Mesendoderm (in vitro differentiated cells): ENCODE results near the gene HGS.

Experiments
- DNase-seq: peaks from one replicate; pipeline ENCODE4 v3.0.0; 2013
- H2AK5ac ChIP-seq: 2 replicates; pipeline ENCODE4 v1.6.1; 2013; ENCODE audit warnings: low read length, inconsistent platforms
- H2BK120ac ChIP-seq: 2 replicates; pipeline ENCODE4 v1.6.1; 2013; ENCODE audit warnings: low read depth, mild to moderate bottlenecking, low read length, moderate library complexity, mixed read lengths
- H2BK15ac ChIP-seq: replicated peaks from 2 replicates; pipeline ENCODE4 v1.6.1; 2013; ENCODE audit warnings: low read depth, mild to moderate bottlenecking, moderate library complexity
- H2BK5ac ChIP-seq: 2 replicates; pipeline ENCODE4 v1.6.1; 2013; ENCODE audit warnings: low read length, inconsistent platforms
- H3K18ac ChIP-seq: 2 replicates; pipeline ENCODE4 v1.6.1; 2013; ENCODE audit warnings: mild to moderate bottlenecking, low read length, mixed read lengths
- H3K23ac ChIP-seq: one replicate; pipeline ENCODE4 v1.6.1; 2013; ENCODE audit warnings: low read length
- H3K27ac ChIP-seq: 2 replicates; pipeline ENCODE4 v1.5.1; 2013; ENCODE audit warnings: low read depth, mild to moderate bottlenecking, inconsistent platforms, low read length, moderate library complexity
- H3K27me3 ChIP-seq: 2 replicates; pipeline ENCODE4 v1.6.1; 2013; ENCODE audit warnings: low read length, control low read depth, mild to moderate bottlenecking, inconsistent platforms; ENCODE audit not compliant: insufficient read depth, poor library complexity
- H3K36me3 ChIP-seq: 2 replicates; pipeline ENCODE4 v1.6.1; 2013; ENCODE audit warnings: low read length, inconsistent platforms; ENCODE audit not compliant: control insufficient read depth, insufficient read depth
- H3K4ac ChIP-seq: one replicate; pipeline ENCODE4 v1.6.1; 2013; ENCODE audit warnings: low read depth, mild to moderate bottlenecking, low read length, moderate library complexity
- H3K4me1 ChIP-seq: 2 replicates; pipeline ENCODE4 v1.6.1; 2013; ENCODE audit warnings: low read depth, low read length, inconsistent platforms; ENCODE audit not compliant: control insufficient read depth
- H3K4me2 ChIP-seq: 2 replicates; pipeline ENCODE4 v1.6.1; 2013; ENCODE audit warnings: low read length
- H3K4me3 ChIP-seq: 2 replicates; pipeline ENCODE4 v1.5.1; 2013; ENCODE audit warnings: mild to moderate bottlenecking, low read length
- H3K56ac ChIP-seq: one replicate; pipeline ENCODE4 v1.6.1; 2013; ENCODE audit warnings: low read length
- H3K79me1 ChIP-seq: 2 replicates; pipeline ENCODE4 v1.6.1; 2013; ENCODE audit warnings: low read length, inconsistent platforms
- H3K79me2 ChIP-seq: 2 replicates; pipeline ENCODE4 v1.6.1; 2013; ENCODE audit warnings: mild to moderate bottlenecking, low read length; ENCODE audit not compliant: control insufficient read depth, insufficient read depth
- H3K9ac ChIP-seq: 2 replicates; pipeline ENCODE4 v1.6.1; 2013; ENCODE audit warnings: low read length, inconsistent platforms
- H4K5ac ChIP-seq: one replicate; pipeline ENCODE4 v1.6.1; 2013; ENCODE audit warnings: low read length
- H4K8ac ChIP-seq: one replicate; pipeline ENCODE4 v1.6.1; 2013; ENCODE audit warnings: low read depth, mild to moderate bottlenecking, control low read depth, low read length, moderate library complexity
- WGBS: extraction: QIAGEN DNeasy Blood & Tissue Kit; methylation state at CpG from one replicate; pipeline ENCODE4 v1.1.7; 2013; ENCODE audit warnings: low lambda C conversion rate, missing lambda C conversion rate; ENCODE audit not compliant: insufficient coverage; ENCODE audit errors: extremely low coverage; 5-methylcytosine and 5-hydroxymethylcytosine counted together

Gene HGS

GRCh38 chr17:81666342-81667191 is 17.2 kb upstream of the HGS start, which contains the start of the genes CCDC137 and OXLD1:
CCDC137 (plus strand) TSS chr17:81666737; CDS start chr17:81666767, 30 bp downstream.
OXLD1 (minus strand) TSS chr17:81666605; CDS start chr17:81666577, 28 bp downstream.
- Histone ChIP-seq H3K36me3 (peaks cover 9% of the 10 kb centered on the region), H3K56ac (peak within 1 kb of the TSS; percentile 99), H3K18ac (peak within 1 kb of the TSS; percentile 94), H2BK120ac (no peak within 1 kb of the TSS), H3K9ac (peak within 1 kb of the TSS; percentile 99), H2AK5ac (peak within 1 kb of the TSS; percentile 96), H3K4me3 (peak within 1 kb of the TSS; percentile 95), H3K79me2 (peaks cover 18% of the 10 kb centered on the region), H3K4ac (peak within 1 kb of the TSS; percentile 98), H3K4me1 (peaks cover 9% of the 10 kb centered on the region), H2BK5ac (peak within 1 kb of the TSS; percentile 84), H3K23ac (peak within 1 kb of the TSS; percentile 99), H3K4me2 (peak within 1 kb of the TSS; percentile 100), H4K5ac (peak within 1 kb of the TSS; percentile 95), H2BK15ac (no peak within 1 kb of the TSS), H3K27ac (peak within 1 kb of the TSS; percentile 76), H4K8ac (peak within 1 kb of the TSS; percentile 69), H3K79me1 (peaks cover 20% of the 10 kb centered on the region), H3K27me3 (no peaks in the 10 kb centered on the region)
- DNase-seq = peak; percentile 98
- WGBS = no CpG with 5 or more reads among the region's 96 CpGs

DNA sequence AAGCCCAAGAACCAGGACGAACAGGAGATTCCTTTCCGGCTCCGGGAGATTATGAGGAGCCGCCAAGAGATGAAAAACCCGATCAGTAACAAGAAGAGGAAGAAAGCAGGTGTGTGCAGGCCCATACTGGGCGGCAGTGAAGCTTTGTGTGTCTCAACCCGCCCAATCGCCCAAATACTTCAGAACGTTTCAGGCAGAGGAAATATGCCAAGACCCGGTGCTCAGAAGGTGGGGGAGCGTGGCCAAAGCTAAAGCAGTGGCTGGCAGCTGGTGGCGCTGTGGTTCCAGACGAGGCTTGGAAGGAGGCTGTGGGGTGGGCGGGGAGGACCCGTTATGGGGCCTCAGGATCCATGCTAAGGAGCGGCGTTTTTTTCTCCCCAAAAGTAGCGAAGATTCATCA is 16.1 kb upstream of the HGS start:
- DNase-seq = peak; percentile 40
- H2BK120ac ChIP-seq = no peak overlapping the region
- peaks cover 17% of the 10 kb centered on the region for H3K36me3 ChIP-seq

GRCh38 chr17:81672504-81672903 is 11.3 kb upstream of the HGS start:
- no peak overlapping the region for H2BK120ac ChIP-seq
- peaks cover 10% of the 10 kb centered on the region for H3K79me2 ChIP-seq
- H3K4me3 ChIP-seq = no peak overlapping the region
- no peak overlapping the region for H4K8ac ChIP-seq
- no peak overlapping the region for H2BK15ac ChIP-seq
- H4K5ac ChIP-seq = no peak overlapping the region
- no peak overlapping the region for H2AK5ac ChIP-seq
- H3K27ac ChIP-seq = no peak overlapping the region
- peaks cover 13% of the 10 kb centered on the region for H3K79me1 ChIP-seq
- no peak overlapping the region for H3K4me2 ChIP-seq
- no peak overlapping the region for H3K23ac ChIP-seq
- H3K27me3 ChIP-seq = no peaks in the 10 kb centered on the region
- DNase-seq = no peak
- H3K36me3 ChIP-seq = peaks cover 22% of the 10 kb centered on the region
- peaks cover 5% of the 10 kb centered on the region for H3K4me1 ChIP-seq
- no peak overlapping the region for H2BK5ac ChIP-seq
- H3K9ac ChIP-seq = no peak overlapping the region
- H3K56ac ChIP-seq = no peak overlapping the region
- H3K18ac ChIP-seq = no peak overlapping the region
- WGBS = no CpG with 5 or more reads among the region's 18 CpGs
- no peak overlapping the region for H3K4ac ChIP-seq

More for the DNA sequence above, 16.1 kb upstream of the HGS start:
- H3K18ac ChIP-seq = no peak overlapping the region
- H3K23ac ChIP-seq = no peak overlapping the region
- peaks cover 18% of the 10 kb centered on the region for H3K79me2 ChIP-seq
- H3K4ac ChIP-seq = no peak overlapping the region
- H4K8ac ChIP-seq = no peak overlapping the region
- peak overlapping the region; percentile 25 for H3K4me2 ChIP-seq
- H3K4me3 ChIP-seq = no peak overlapping the region
- H3K79me1 ChIP-seq = peaks cover 20% of the 10 kb centered on the region
- H2BK5ac ChIP-seq = no peak overlapping the region
- peaks cover 9% of the 10 kb centered on the region for H3K4me1 ChIP-seq
- H3K9ac ChIP-seq = peak overlapping the region; percentile 22
- H3K27me3 ChIP-seq = no peaks in the 10 kb centered on the region
- H2AK5ac ChIP-seq = no peak overlapping the region
- peak overlapping the region; percentile 35 for H3K56ac ChIP-seq
- H2BK15ac ChIP-seq = no peak overlapping the region
- H4K5ac ChIP-seq = no peak overlapping the region
- no CpG with 5 or more reads among the region's 18 CpGs for WGBS
- H3K27ac ChIP-seq = no peak overlapping the region

DNA sequence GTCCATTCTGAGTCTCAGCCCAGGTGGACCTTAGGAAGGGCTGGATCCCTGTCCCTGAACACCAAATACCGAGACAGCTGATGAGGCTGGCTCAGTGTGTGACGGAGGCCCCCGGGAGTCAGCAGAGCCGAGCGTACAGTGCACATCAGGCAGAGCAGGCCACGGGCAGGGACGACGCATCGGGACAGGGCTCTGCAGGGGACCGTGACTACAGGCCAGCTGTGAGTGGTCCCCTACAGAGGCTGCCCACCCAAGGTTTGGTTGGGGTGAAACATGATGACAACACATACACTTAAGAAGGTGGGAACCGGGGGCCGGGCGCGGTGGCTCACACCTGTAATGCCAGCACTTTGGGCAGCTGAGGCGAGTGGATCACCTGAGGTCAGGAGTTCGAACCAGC is 10.9 kb upstream of the HGS start:
- no peak overlapping the region for H2BK15ac ChIP-seq
- H3K27ac ChIP-seq = no peak overlapping the region
- no peak overlapping the region for H4K8ac ChIP-seq
- H3K4me2 ChIP-seq = no peak overlapping the region
- WGBS = no CpG with 5 or more reads among the region's 16 CpGs
- H3K79me2 ChIP-seq = peaks cover 6% of the 10 kb centered on the region
- H3K4ac ChIP-seq = no peak overlapping the region
- H3K9ac ChIP-seq = no peak overlapping the region
- no peak overlapping the region for H3K18ac ChIP-seq
- no peak overlapping the region for H3K4me3 ChIP-seq
- H3K4me1 ChIP-seq = peaks cover 2% of the 10 kb centered on the region
- no peak overlapping the region for H2AK5ac ChIP-seq
- no peak overlapping the region for H3K23ac ChIP-seq
- H3K56ac ChIP-seq = no peak overlapping the region
- peaks cover 10% of the 10 kb centered on the region for H3K79me1 ChIP-seq
- H2BK5ac ChIP-seq = no peak overlapping the region
- H3K36me3 ChIP-seq = peaks cover 22% of the 10 kb centered on the region
- no peak overlapping the region for H2BK120ac ChIP-seq
- no peaks in the 10 kb centered on the region for H3K27me3 ChIP-seq
- H4K5ac ChIP-seq = no peak overlapping the region
- DNase-seq = no peak

GRCh38 chr17:81673561-81674258 is 10.1 kb upstream of the HGS start:
- peaks cover 5% of the 10 kb centered on the region for H3K79me1 ChIP-seq
- no peak overlapping the region for H2BK120ac ChIP-seq
- H2BK15ac ChIP-seq = no peak overlapping the region
- no peaks in the 10 kb centered on the region for H3K27me3 ChIP-seq
- H3K4me2 ChIP-seq = no peak overlapping the region
- H3K23ac ChIP-seq = no peak overlapping the region
- no peak overlapping the region for H2AK5ac ChIP-seq
- H3K4me1 ChIP-seq = no peaks in the 10 kb centered on the region
- no peak overlapping the region for H3K9ac ChIP-seq
- H2BK5ac ChIP-seq = no peak overlapping the region
- no peak overlapping the region for H4K5ac ChIP-seq
- H3K18ac ChIP-seq = no peak overlapping the region
- H3K36me3 ChIP-seq = peaks cover 19% of the 10 kb centered on the region
- H4K8ac ChIP-seq = no peak overlapping the region
- no peak overlapping the region for H3K4me3 ChIP-seq
- H3K79me2 ChIP-seq = no peaks in the 10 kb centered on the region
- H3K4ac ChIP-seq = no peak overlapping the region
- no peak overlapping the region for H3K27ac ChIP-seq
- H3K56ac ChIP-seq = no peak overlapping the region
- WGBS = no CpG with 5 or more reads among the region's 18 CpGs
- DNase-seq = no peak
